GM18498 (cell line): ENCODE results near the gene ARMC2.
"Not testable (repeated sequence)": the region's sequence is repeated elsewhere in the genome, so short reads cannot be mapped to it uniquely, and the experiment has no call there.

Source experiments
- ATAC-seq: cut with Tn5 transposase; IDR thresholded peaks from one replicate; pipeline ENCODE4 v1.9.1; 2021; ENCODE audit warnings: mild to moderate bottlenecking, moderate library complexity; ENCODE audit not compliant: unreplicated experiment

ARMC2 gene

DNA sequence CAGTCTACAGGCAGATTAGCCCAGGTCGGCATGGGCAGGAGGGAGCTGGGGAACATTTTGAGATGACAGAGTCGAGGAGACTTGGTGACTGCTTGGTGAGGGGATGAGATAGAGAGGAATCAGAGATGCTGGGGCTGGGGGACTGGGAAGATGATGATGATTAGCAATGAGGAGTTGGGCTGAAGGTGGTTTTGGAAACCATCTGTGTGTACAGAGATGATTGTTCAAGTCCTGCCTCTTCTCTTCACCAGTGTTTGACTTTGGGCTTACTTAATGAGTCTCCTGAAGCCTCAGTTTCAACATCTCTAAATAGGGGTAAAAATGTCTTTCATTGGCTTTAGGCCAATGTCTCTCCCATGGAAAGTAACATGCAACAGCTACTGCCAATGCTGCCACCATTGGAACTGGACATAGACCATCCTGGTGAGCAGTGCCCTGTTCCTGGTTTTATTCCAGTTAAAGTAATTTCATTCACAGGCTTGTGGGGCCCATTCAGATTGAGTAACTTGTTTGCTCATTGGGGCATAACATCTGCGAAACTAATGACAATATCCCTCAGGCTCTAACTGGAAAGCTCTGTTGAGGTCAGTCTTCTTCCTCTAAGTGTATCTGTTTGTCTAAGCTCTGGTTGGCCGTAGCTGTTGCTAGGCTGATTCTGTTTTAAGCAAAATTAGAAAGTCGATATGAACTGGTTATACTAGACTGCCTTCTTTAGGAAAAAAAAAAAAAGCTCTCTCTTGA lies 99.1 kb downstream of the ARMC2 start:
- ATAC-seq, result no peak

- ATAC-seq, result no peak
These were observed 100.0 kb downstream of the ARMC2 start for GRCh38 chr6:108948181-108948661.

- no peak for ATAC-seq
These were observed 103.2 kb downstream of the ARMC2 start for GRCh38 chr6:108951351-108951953.

DNA sequence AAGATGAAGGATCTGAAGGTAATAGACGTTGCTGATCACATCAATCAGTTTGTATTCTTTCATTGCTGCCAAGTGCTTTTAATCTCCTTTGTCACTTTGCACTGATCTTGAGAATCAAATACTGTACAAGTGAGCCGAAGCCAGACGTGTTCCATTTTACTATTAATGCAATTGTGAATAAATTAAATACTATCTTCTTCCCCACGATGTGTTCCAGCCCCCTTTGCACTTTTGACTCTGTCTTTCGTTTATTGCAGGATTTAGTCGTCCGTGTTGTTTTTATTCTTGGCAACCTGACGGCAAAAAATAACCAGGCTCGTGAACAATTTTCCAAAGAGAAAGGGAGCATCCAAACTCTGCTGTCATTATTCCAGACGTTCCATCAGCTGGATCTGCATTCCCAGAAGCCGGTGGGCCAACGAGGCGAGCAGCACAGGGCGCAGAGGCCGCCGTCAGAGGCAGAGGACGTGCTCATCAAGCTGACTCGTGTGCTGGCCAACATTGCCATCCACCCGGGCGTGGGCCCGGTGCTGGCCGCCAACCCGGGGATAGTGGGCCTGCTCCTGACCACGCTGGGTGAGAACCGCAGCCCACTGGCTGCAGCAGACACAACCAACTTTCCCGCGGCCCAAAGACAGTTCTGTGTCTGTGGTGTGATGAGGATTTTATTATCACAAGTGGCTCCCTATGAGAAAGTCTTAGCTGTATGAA lies 104.7 kb downstream of the ARMC2 start:
- ATAC-seq, result no peak

DNA sequence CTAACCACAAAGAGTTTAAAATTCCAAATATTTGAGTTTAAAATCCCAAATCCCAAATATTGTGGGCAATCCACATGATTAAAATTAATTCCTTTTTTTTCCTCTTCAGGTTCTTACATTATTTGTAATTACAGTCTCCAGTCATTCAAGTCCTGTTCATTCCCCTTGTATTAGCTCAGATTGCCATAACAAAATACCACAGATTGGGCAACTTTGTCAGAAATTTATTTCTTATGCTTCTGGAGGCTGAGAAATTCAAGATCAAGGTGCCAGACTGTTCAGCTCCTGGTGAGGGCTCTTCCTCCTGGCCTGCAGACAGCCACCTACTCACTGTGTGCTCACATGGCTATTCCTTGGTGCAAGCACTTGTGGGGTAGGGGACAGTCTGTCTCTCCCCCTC lies 105.5 kb downstream of the ARMC2 start:
- ATAC-seq, result no peak

- ATAC-seq, result no peak
These were observed 107.2 kb downstream of the ARMC2 start for GRCh38 chr6:108955329-108955949.

- ATAC-seq, result no peak
These were observed 109.0 kb downstream of the ARMC2 start for GRCh38 chr6:108957221-108957620.

GRCh38 chr6:108958900-108959770 lies 110.9 kb downstream of the ARMC2 start:
- ATAC-seq, result no peak

DNA sequence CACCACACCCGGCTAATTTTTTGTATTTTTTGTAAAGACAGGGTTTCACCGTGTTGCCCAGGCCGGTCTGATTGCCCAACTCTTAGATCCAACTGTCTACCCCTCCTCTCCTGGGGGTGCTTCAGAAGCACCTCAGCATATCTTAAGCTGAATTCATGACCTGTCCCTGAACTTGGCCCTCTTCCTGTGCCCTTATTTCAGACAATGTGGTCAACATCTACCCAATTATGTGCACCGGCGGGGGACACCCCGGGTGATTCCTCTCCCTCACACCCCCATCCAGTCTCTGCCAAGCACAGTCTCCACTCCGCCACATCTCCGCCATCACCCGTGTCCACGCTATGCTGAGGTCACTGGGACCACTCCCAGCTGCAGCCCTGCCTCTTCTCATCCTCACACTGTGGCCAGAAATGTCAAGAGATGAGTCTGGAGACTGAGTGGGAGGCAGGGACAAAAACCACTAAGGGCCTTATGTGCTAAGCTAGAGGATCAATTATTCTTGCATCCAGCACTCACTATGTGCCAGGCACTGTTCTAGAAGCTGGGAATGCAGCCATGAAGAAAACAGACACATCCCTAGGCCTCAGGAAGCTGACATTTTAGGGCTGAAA lies 111.9 kb downstream of the ARMC2 start:
- ATAC-seq, result no peak

DNA sequence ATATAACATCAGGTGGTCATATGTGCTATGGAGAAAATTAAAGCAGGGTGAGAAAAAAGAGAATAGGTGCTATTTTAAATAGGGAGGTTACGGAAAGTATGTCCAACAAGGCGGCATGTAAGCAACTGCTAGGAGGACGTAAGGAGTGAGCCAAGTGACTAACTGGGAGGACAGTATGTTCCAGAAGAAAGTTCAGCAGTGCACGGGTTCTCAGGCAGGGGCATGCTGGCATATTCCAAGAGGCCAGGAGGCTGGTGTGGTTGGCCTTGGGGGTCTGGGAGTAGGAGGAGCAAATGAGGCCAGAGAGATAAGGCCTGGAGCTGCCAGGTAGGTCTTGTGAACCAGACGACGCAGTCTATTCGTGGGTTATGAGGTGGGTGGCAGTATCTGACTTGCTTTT lies 112.4 kb downstream of the ARMC2 start:
- ATAC-seq, result no peak

DNA sequence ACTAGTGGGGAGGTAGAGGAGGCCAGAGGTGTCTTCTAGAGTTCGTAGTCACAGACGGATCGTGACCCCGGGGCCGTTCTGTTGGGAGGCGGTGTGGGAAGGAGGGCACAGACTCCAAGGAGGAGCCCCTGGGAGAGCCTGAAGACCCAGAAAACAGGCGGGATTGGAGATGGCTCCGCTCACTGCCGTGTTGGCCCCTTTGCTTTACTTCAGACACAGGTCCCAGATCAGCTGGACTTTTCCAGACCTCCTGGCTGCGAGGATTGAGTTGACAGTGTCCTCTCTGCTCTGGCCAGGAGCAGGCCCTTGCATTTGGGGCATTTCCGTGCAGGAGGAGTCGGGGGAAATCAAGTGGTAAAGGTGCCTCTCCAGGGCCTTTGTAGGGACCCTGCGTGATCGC lies 112.9 kb downstream of the ARMC2 start:
- no peak for ATAC-seq

DNA sequence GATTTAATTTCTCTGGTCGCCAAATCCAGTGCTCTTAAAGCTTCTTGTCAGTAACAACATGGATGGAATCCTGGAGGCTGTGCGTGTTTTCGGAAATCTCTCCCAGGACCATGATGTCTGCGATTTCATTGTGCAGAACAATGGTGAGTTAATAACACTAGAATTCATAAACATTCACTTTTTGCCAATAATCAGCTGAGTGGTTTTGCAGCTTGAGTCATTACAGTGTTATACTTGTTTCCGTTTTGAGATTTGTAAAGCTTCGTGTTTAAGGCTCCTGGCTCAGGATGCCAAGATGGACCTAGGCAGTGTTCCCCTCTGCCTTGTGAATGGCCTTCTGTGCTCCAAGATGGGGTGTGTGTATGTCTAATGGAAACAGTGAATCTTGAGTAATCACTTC lies 113.8 kb downstream of the ARMC2 start:
- ATAC-seq, result no peak

DNA sequence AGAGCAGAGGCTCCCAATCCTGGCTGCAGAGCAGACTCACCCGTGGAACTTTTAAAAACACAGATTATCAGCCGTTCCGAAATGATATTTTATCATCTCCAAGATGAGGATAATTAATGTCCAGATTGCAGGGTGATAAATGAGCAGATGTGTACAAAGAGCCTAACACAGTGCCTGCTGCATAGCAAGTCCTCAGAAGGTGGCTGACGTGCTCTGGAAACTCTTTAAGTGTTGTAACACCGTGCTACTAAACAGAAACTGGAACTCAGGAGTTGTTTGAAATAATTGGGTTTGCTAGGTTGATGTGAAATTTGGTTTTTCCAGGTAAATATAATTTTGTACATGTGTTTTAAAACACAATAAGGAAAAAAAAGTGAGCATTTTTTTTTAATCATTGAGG lies 118.0 kb downstream of the ARMC2 start:
- no peak for ATAC-seq

GRCh38 chr6:108966855-108967755 lies 118.9 kb downstream of the ARMC2 start:
- no peak for ATAC-seq

- ATAC-seq, result no peak
These were observed 120.4 kb downstream of the ARMC2 start for GRCh38 chr6:108968325-108969316.

- ATAC-seq, result no peak
These were observed 121.6 kb downstream of the ARMC2 start for GRCh38 chr6:108969776-108970175.

- ATAC-seq, result no peak
These were observed 126.0 kb downstream of the ARMC2 start for GRCh38 chr6:108974201-108974600.

GRCh38 chr6:108978638-108979037 lies 130.4 kb downstream of the ARMC2 start:
- ATAC-seq, result not testable (repeated sequence)
